ENCODE results near the gene TMEM120B. TPM values are rescaled to one million over a fixed set of nuclear protein-coding genes. Genes with fewer than 3 reads are reported as not detected.

TMEM120B gene
- total and polyA plus RNA-seq, 2 of the 4 experiments (the other 2 are of a cell fraction), result 10.6 to 18.4 TPM

GRCh38 chr12:121729021-121729420, 16.5 kb downstream of the TMEM120B start:
- TF ChIP-seq RCOR1 (IDR thresholded peaks at IDR 0.05; ENCODE audit: insufficient replicate concordance, low read length) (no peak), USF2 (IDR thresholded peaks at IDR 0.05; ENCODE audit: low read depth, low read length) (no peak), SMC3 (IDR thresholded peaks at IDR 0.05; ENCODE audit: low read depth, low read length) (no peak), MAFK (IDR thresholded peaks at IDR 0.05; ENCODE audit: low read depth, low read length) (no peak), ELK1 (IDR thresholded peaks at IDR 0.05; ENCODE audit: borderline replicate concordance, low read depth, low read length) (no peak), CHD1 (IDR thresholded peaks at IDR 0.05; ENCODE audit: low read depth, low read length) (no peak), MXI1 (IDR thresholded peaks at IDR 0.05; ENCODE audit: borderline replicate concordance, low read depth, low read length) (no peak), BHLHE40 (IDR thresholded peaks at IDR 0.05; ENCODE audit: low read depth, low read length) (no peak), FOS (IDR thresholded peaks at IDR 0.05; ENCODE audit: low read depth, low read length) (no peak), POLR2A (IDR thresholded peaks at IDR 0.05; ENCODE audit: low read depth, low read length) (no peak), CTCF (conservative IDR thresholded peaks at IDR 0.05; ENCODE audit: low read depth, low read length) (no peak), CEBPB (IDR thresholded peaks at IDR 0.05; ENCODE audit: low read depth, low read length) (no peak), NFE2L2 (IDR thresholded peaks at IDR 0.05; ENCODE audit: low read depth, low read length) (no peak), MAZ (IDR thresholded peaks at IDR 0.05; ENCODE audit: borderline replicate concordance, low read depth, low read length) (no peak), RAD21 (IDR thresholded peaks at IDR 0.05; ENCODE audit: low read length) (no peak), RFX5 (IDR thresholded peaks at IDR 0.05; ENCODE audit: low read depth, low read length) (no peak)
- WGBS, 2 experiments (ENCODE audit: extremely low coverage in 2 of 2, insufficient read length in 1 of 2), result 92% methylated on average over 5 of the region's 6 CpGs; no CpG with 5 or more reads in 1 of the 2 experiments
- no peak overlapping the region for H3K23ac ChIP-seq (ENCODE audit: low read depth, low read length)
- BruUV-seq (replicated peaks), result no TSS peak
- intact Hi-C loops (cut with micrococcal nuclease), result no loop called here
- no peak overlapping the region for H2BK15ac ChIP-seq (ENCODE audit: low read depth, low read length)
- no peak overlapping the region for H2AFZ ChIP-seq (replicated peaks; ENCODE audit: low read length, poor library complexity)
- no peak overlapping the region for H3K9ac ChIP-seq (ENCODE audit: low read depth, low read length)
- H3K79me1 ChIP-seq (ENCODE audit: low read depth in 1 of 2, low read length in 2 of 2), result peaks cover 21 to 43% of the 10 kb centered on the region in 2 experiments
- H3K4me1 ChIP-seq (ENCODE audit: control insufficient read depth, insufficient read depth, low read length), result no peaks in the 10 kb centered on the region
- no peak overlapping the region for H3K18ac ChIP-seq (ENCODE audit: low read depth, low read length)
- H3K56ac ChIP-seq (ENCODE audit: extremely low read depth, insufficient read depth, low read length), result no peak overlapping the region
- no peak overlapping the region for H3K14ac ChIP-seq (replicated peaks; ENCODE audit: low read depth, low read length)
- no peak for ATAC-seq (ENCODE audit: low read depth)
- H3K4ac ChIP-seq (ENCODE audit: low read depth, low read length), result no peak overlapping the region
- no peak overlapping the region for H3K4me3 ChIP-seq (ENCODE audit: insufficient read depth, low read depth, low read length)
- CTCF ChIA-PET, result interaction anchor here (1.5 kb wide), 1 partner anchor 9 kb away, joined by 3 read pairs; no protein-coding TSS in a partner anchor
- H3K36me3 ChIP-seq (ENCODE audit: control insufficient read depth, insufficient read depth, low read length), result no peaks in the 10 kb centered on the region; the same call in 1 of the 2 replicates
- no peak overlapping the region for H4K8ac ChIP-seq (ENCODE audit: low read depth in 2 of 2, low read length in 2 of 2)
- POLR2A ChIA-PET (ENCODE audit: unreplicated experiment), result no interaction called here
- H2BK120ac ChIP-seq (ENCODE audit: low read depth, low read length), result no peak overlapping the region
- H3K9me3 ChIP-seq (ENCODE audit: control insufficient read depth, insufficient read depth, low read length), result no peaks in the 10 kb centered on the region
- peaks cover 12% of the 10 kb centered on the region for H4K20me1 ChIP-seq (ENCODE audit: insufficient read depth, low read length)
- H2AK5ac ChIP-seq (ENCODE audit: low read depth, low read length), result no peak overlapping the region
- H4K91ac ChIP-seq (ENCODE audit: insufficient read depth, low read depth, low read length), result no peak overlapping the region
- no peak overlapping the region for H3K4me2 ChIP-seq (ENCODE audit: low read depth, low read length)
- H2BK5ac ChIP-seq (ENCODE audit: low read depth, low read length, poor library complexity, severe bottlenecking), result no peak overlapping the region
- no peak overlapping the region for H3K27ac ChIP-seq (ENCODE audit: insufficient read depth, low read length)
- H2AK9ac ChIP-seq (replicated peaks; ENCODE audit: low read depth, low read length, poor library complexity), result no peak overlapping the region
- H3K27me3 ChIP-seq (ENCODE audit: control insufficient read depth, insufficient read depth, low read length), result no peaks in the 10 kb centered on the region
- H4K5ac ChIP-seq (ENCODE audit: low read depth, low read length), result no peak overlapping the region
- peaks cover 3% of the 10 kb centered on the region; the same call in 1 of the 2 replicates for H3K9me1 ChIP-seq (ENCODE audit: insufficient read depth, low read length)
- in situ Hi-C loops (cut with MboI; ENCODE audit: low sequenced_read_pairs), result no loop called here
- no peak overlapping the region for H2BK20ac ChIP-seq (ENCODE audit: low read depth, low read length)
- DNase-seq, result no peak
- dilution Hi-C loops (cut with HindIII; ENCODE audit: low sequenced_read_pairs, unreplicated experiment), result no loop called here

Data from IMR-90 (cell line).